Activated B cell treated with CpG ODN at 0.5 μM for 24 hours (primary cell): ENCODE measurements around the gene KBTBD12. TPM values are rescaled to one million over a fixed set of nuclear protein-coding genes. Genes with fewer than 3 reads are reported as not detected.

Experiments used
- ATAC-seq: fragments of 200-7000 bp; cut with Tn5 transposase; one replicate; pipeline ENCODE4 v1.10.0; 2021; ENCODE audit warnings: low read depth, mild to moderate bottlenecking, moderate library complexity
- CTCF ChIA-PET: fragments of 350-600 bp; sonication (Branson Sonifier 250); formaldehyde crosslinking; loops from one replicate; lab custom pipeline; 2021; ENCODE audit warnings: antibody characterized with exemption; lab: Charles Lee
- POLR2A ChIA-PET: fragments of 350-600 bp; sonication (Branson Sonifier 250); formaldehyde crosslinking; loops from one replicate; lab custom pipeline; 2021; ENCODE audit warnings: antibody characterized with exemption; lab: Charles Lee
- DNase-seq: peaks from one replicate; pipeline ENCODE4 v3.0.0; 2022
- H3K27ac Mint-ChIP-seq: one replicate; pipeline ENCODE4 v1.8.0; 2020; ENCODE audit warnings: mixed read lengths
- H3K27me3 Mint-ChIP-seq: one replicate; pipeline ENCODE4 v1.8.0; 2021; ENCODE audit warnings: mixed read lengths
- H3K36me3 Mint-ChIP-seq: one replicate; pipeline ENCODE4 v1.8.0; 2021; ENCODE audit warnings: low read depth, mixed read lengths
- H3K4me1 Mint-ChIP-seq: one replicate; pipeline ENCODE4 v1.8.0; 2021; ENCODE audit warnings: mixed read lengths
- H3K4me3 Mint-ChIP-seq: one replicate; pipeline ENCODE4 v1.8.0; 2020; ENCODE audit warnings: mild to moderate bottlenecking, mixed read lengths
- H3K9me3 Mint-ChIP-seq: one replicate; pipeline ENCODE4 v1.8.0; 2020; ENCODE audit warnings: mixed read lengths
- intact Hi-C: fragments of 100-400 bp; cut with micrococcal nuclease; formaldehyde crosslinking; loops from one replicate; pipeline ENCODE4 v1.15.1; 2024
- total RNA-seq: library from RNA; stranded (reverse); gene quantifications from 2 replicates; pipeline ENCODE4 v1.2.3, GENCODE V29; 2022
- TF ChIP-seq, protein P1 (sequence below): fragments of 200-600 bp; IDR thresholded peaks from one replicate; pipeline ENCODE4 v1.8.0; 2022; ENCODE audit warnings: antibody characterized with exemption, mild to moderate bottlenecking

KBTBD12 gene
- total RNA-seq, 1 donor from 2014 or later = 0.16 TPM

- Mint-ChIP-seq H3K36me3 (no peaks in the 10 kb centered on the region), H3K4me3 (no peak overlapping the region), H3K4me1 (no peaks in the 10 kb centered on the region), H3K27me3 (no peaks in the 10 kb centered on the region), H3K9me3 (no peaks in the 10 kb centered on the region), H3K27ac (no peak overlapping the region)
- POLR2A ChIA-PET = no interaction called here
- ATAC-seq (no peak), DNase-seq (no peak)
- intact Hi-C loops = no loop called here
- TF ChIP-seq, protein P1, sequence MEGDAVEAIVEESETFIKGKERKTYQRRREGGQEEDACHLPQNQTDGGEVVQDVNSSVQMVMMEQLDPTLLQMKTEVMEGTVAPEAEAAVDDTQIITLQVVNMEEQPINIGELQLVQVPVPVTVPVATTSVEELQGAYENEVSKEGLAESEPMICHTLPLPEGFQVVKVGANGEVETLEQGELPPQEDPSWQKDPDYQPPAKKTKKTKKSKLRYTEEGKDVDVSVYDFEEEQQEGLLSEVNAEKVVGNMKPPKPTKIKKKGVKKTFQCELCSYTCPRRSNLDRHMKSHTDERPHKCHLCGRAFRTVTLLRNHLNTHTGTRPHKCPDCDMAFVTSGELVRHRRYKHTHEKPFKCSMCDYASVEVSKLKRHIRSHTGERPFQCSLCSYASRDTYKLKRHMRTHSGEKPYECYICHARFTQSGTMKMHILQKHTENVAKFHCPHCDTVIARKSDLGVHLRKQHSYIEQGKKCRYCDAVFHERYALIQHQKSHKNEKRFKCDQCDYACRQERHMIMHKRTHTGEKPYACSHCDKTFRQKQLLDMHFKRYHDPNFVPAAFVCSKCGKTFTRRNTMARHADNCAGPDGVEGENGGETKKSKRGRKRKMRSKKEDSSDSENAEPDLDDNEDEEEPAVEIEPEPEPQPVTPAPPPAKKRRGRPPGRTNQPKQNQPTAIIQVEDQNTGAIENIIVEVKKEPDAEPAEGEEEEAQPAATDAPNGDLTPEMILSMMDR = no peak
- CTCF ChIA-PET = no interaction called here
Observed at GRCh38 chr3:127881586-127881985, 33.4 kb upstream of the KBTBD12 start.

- H3K4me3 Mint-ChIP-seq = no peak overlapping the region
- CTCF ChIA-PET = no interaction called here
- H3K27ac Mint-ChIP-seq = no peak overlapping the region
Observed at GRCh38 chr3:127884041-127884440, 31.0 kb upstream of the KBTBD12 start.

DNA sequence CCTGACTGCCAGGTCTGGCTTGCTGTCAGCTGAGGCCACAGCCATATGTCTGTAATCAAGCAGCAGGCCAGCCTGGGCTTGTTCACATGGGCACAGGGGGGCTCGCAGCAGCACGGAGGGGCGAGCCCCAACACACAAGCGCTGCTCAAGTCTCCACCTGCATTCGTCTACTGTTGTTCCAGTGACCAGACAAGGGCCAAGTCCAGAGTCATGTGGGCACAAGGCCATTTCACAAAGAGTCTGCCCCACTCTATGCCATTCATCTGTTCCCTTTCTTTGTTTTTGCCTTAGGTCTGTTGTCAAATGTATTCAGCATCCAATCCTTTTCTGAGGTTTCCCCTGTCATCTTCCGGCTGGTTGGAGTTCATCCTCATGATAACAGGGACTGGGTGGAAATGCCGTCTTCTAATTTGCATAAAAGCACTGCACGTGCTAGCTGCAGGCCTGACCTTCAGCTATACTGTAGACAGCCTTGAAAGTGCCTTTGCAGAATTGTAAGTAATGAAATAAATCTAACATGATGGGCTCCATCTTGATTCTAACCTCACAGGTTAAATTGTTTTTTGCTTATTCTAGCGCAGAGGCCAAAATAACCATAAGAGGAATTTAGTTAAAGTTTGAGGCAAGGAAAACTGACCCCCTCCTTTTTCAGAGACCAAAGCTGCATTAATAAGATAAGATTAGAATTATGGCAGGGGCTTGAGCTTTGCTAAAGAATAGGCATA, 28.6 kb upstream of the KBTBD12 start:
- ChIA-PET CTCF (no interaction called here), POLR2A (no interaction called here)
- H3K27me3 Mint-ChIP-seq = no peaks in the 10 kb centered on the region
- H3K27ac Mint-ChIP-seq = no peak overlapping the region
- H3K36me3 Mint-ChIP-seq = peaks cover 11% of the 10 kb centered on the region
- intact Hi-C loops = loop anchor here (5.0 kb wide), 1 partner anchor 49 kb away; no protein-coding TSS in a partner anchor
- peaks cover 8% of the 10 kb centered on the region for H3K4me1 Mint-ChIP-seq
- TF ChIP-seq, protein P1 = no peak
- ATAC-seq (no peak), DNase-seq (no peak)
- no peak overlapping the region for H3K4me3 Mint-ChIP-seq
- peaks cover 12% of the 10 kb centered on the region for H3K9me3 Mint-ChIP-seq

More at GRCh38 chr3:127884041-127884440, 31.0 kb upstream of the KBTBD12 start:
- Mint-ChIP-seq H3K9me3 (no peaks in the 10 kb centered on the region), H3K4me1 (no peaks in the 10 kb centered on the region), H3K36me3 (no peaks in the 10 kb centered on the region), H3K27me3 (no peaks in the 10 kb centered on the region)
- TF ChIP-seq, protein P1 = no peak
- ATAC-seq (no peak), DNase-seq (no peak)
- intact Hi-C loops = no loop called here
- POLR2A ChIA-PET = no interaction called here

GRCh38 chr3:127886956-127887231, 28.1 kb upstream of the KBTBD12 start:
- no peaks in the 10 kb centered on the region for H3K27me3 Mint-ChIP-seq
- H3K36me3 Mint-ChIP-seq = peaks cover 12% of the 10 kb centered on the region
- H3K4me1 Mint-ChIP-seq = peaks cover 8% of the 10 kb centered on the region
- H3K27ac Mint-ChIP-seq = no peak overlapping the region
- no peak overlapping the region for H3K4me3 Mint-ChIP-seq
- intact Hi-C loops = loop anchor here (5.0 kb wide), 1 partner anchor 50 kb away; no protein-coding TSS in a partner anchor
- ChIA-PET POLR2A (no interaction called here), CTCF (no interaction called here)
- peaks cover 14% of the 10 kb centered on the region for H3K9me3 Mint-ChIP-seq
- ATAC-seq (no peak), DNase-seq (no peak)
- TF ChIP-seq, protein P1 = no peak

DNA sequence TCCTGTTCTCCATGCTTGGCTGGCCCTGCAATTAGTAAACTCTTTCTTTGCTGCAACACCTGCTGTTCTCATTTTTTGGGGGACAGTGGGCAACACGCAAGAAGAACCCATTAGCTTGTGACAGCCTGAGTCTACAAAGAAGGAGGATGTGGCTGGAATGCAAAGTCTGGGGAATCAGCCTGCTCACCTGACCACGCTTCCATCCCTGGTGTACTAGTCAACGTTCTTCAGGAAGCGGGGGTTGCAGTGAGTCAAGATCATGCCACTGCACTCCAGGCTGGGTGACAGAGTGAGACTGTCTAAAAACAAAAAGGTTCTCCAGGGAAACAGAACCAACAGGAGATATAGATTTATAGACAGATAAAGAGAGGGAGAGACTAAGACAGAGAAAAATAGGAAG, 27.7 kb upstream of the KBTBD12 start:
- Mint-ChIP-seq H3K4me3 (no peak overlapping the region), H3K4me1 (peaks cover 8% of the 10 kb centered on the region), H3K36me3 (peaks cover 12% of the 10 kb centered on the region), H3K27me3 (no peaks in the 10 kb centered on the region), H3K27ac (no peak overlapping the region), H3K9me3 (peaks cover 16% of the 10 kb centered on the region)
- DNase-seq (no peak), ATAC-seq (no peak)
- intact Hi-C loops = loop anchor here (5.0 kb wide), 1 partner anchor 50 kb away; no protein-coding TSS in a partner anchor
- CTCF ChIA-PET = no interaction called here
- POLR2A ChIA-PET = no interaction called here
- TF ChIP-seq, protein P1 = no peak
